Activated effector memory CD4-positive, alpha-beta T cell treated with anti-CD3 and anti-CD28 coated beads, Interleukin-2, amount 50 U/mL, for 16 hours (primary cell): ENCODE data around the gene C2orf76.

Experiments used
- DNase-seq: peaks from one replicate; pipeline ENCODE4 v3.0.0-alpha.2; 2020

Gene C2orf76

DNA sequence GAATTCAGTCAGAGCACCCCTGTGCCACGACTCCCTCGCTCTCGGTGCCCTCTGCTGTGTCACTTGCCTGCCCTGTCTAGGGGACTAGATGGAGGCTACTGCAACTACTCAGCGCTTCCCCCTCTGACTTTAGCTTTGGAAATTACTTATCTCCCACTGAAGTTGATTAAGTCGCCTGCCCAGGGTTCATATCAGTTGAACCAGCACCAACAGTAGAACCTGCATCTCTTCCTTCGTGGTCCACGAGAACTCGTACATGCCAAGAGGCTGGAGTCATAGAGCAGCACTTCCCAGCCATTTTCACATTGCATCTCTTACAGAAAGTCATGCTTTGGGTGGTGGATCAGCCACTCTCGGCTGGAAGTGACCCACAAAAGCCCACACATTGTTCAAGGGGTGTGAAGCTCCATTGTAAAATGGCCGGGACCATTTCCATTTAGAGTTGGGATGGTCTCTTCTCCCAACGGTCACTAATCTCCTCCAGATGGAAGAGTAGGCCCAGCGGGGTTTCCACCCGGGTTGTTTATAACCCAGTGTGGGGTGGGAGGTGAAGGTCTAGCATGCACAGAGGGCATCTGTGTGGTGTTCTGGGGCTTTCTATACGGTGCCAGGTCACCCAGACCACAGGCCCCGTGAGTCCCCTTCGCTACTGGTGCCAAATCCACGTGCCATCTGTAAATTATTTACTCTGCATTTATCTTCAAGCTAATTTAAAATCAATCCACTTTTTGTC lies 105.0 kb downstream of the C2orf76 start:
- DNase-seq, result no peak

DNA sequence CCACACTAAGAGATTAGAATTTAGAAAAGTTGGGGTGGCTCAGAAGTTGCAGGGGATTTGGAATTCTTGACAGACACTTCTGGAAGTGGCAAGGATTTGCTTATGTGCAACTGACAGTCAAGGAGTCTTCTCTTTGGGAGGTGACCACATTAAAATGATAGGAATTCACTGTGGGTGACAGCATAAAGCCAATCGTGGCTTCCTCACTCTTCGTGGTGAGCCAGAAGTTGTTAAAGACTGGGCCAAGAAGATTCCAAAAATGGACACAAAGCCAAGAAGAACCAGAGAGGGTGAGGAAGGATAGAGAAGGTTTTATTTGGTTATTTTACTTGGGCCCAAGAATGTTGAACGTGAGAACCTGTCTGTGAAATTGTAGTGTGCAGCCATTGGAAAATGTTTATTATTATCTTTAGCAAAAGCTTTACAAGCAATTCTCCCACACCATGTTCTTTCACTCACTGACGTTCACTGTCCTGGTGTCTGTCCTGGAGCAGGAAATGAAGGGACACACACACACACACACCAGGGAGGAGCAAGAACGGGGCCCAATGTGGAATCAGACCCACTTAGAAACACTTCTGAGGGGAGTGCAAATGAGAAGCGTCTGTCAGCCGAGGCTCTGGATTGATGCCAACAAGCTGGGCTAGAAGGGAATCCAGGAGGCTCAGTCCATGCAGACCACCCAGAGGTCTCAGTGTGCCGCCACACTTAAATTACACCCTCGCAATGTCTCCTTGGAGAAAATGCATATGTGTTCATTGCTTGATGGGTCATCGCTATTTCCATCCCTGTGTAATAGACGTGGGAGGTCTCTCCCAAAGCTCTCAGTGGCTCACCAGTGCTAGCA lies 105.8 kb downstream of the C2orf76 start:
- DNase-seq, result no peak

DNA sequence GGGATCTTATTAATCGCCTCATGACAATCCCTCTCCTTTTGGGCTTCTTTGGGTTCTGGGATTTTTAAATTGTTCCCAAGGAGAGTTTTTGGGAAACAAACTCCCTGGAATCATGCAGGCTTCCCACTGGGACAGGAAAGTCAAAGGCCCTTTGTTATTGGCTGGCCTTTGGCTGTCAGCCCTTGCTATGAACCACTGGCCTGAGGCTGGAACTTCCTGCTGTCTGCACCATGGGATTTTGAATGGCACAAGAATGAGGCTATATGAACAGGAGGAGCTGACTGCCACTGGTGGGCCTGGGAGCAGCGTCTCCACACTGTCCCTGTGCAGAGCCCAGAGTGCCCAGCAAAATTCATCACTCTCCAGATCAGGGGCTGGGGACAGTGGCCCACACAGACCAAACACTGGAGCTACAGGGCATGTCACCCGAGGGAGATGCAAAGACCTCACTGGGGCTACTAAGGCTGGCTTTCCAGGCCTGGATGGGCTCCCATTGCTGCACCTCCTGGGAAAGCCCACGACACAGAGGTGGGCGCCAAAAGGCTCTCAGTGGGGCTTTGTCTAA lies 107.3 kb downstream of the C2orf76 start:
- no peak for DNase-seq

DNA sequence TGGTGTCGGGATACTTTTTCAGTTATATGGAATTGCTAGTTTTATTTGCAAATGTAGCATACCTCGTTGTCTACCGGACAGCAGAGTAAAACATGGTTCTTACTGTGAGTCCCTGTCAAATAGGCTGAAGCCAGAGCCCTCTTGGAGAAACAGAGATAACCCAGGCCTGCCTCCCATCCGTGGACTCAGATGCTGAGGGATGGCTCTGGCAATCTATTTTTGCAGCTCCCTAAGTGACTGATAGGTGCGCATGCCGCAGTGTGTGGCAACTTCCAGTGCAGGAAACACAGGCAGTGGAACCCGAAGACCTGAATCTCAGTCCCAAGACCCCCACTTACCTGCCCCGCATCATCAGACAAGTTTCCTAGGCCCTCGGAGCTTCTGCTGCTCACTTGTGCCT lies 109.4 kb downstream of the C2orf76 start:
- no peak for DNase-seq

DNA sequence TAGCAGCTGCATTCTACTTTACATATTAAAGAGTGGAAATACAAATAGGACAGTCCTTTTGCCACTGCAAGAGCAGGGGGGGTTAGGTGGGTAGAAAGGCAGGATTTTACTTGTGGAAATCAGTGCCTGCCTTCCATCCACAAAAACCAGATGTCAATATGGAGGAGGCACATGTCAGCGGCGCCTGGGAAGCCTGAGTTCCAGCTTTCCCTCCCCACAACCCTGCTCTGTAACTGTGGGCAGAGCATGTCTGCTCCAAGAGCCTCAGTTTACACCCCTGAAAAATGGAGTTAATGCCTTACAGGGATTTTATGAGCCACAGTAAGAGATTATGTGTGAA lies 110.1 kb downstream of the C2orf76 start:
- DNase-seq, result no peak

DNA sequence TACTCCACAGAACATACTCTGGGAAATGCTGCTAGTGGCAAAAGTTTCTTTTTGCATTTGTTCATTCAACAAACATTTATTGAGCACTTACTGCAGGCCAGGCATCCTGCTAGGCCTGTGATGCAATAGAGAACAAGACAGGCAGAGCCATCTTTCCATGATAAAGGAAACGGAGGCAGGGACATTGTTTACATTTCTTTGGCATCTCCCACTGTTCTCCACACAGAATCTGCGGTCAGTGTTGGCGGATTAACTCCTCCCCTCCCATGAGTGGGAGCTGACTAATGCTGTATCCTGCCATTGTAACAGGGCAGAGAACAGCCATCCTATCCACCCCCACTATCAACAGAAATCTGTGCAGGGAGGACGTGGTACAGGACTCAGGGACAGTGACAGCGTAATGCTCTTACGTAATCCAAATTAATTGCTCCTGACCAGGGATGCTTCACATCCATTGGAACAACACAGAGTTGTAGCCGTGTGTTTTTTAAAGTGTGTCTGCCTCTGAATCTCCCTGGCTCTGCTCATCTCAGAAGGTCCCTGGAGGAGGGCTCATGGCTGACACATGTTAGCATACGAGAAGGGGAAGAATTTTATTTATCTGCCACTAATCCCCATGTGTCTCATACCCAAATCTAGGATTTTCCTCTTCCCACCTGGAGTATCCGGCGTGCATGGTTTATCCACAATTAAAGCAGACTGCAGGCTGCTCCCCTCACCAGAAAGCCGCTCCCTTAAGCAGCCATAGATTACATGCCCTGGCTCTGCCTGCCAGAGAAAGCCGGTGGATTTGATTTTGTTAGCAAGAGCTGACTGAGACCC lies 110.7 kb downstream of the C2orf76 start:
- DNase-seq, result no peak

DNA sequence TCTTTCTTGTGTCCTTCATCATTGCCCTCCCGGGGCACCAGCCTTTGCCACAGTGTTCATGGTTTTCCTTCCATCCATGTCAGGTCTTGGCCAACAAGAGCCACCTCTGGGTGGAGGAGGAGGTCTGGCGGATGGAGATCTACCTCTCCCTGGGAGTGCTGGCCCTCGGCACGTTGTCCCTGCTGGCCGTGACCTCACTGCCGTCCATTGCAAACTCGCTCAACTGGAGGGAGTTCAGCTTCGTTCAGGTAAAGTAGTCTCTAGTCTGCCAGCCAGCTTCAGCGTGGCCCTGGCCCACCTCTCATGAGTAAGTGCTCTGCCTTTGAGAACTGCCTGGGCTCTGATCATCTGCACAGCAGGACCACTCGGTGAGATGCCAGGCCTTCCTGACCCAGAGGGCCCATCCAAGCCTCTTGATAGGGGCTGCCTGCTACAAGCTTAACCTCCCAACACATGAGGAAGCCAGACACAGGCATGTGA lies 112.0 kb downstream of the C2orf76 start:
- DNase-seq, result no peak

DNA sequence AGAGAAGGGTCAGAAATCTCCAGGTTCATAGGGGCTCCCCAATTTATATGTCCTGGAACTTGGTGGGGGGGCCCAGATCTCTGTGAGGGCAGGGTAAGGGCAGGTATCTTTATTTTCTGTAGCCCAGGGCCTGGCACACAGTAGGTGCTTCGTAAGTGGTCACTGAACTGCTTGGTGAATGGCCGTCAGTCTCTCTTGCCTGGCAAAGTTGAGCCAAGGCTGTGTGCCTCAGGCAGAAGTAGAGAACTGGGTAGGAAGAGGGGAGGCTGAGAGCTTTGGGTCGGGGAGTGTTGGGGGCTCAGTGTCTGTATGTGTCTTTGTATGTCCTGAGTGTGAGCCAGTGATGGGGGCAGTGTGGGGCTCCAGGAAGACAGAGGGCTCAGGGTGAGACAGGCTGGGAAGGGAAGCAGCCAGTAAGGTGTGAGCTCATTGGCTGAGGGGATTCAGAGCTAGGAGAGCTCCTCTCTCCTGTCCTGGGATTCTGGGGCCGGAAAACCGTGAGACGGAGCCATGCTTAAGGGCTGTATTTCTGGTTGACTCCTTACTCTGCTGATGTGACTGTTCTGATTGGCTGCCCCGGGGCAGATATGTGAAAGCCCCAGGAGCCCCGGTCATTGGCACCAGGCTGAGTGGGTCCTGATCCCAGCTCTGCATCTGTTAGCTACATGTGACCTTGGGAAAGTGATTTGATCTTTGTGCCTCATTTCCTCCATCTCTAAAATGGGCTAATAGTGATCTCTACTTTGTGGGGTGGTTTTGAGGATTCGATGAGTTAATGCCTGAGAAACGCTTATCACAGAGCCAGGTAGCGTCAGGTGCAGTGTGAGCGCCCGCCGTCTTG lies 112.7 kb downstream of the C2orf76 start:
- DNase-seq, result no peak

DNA sequence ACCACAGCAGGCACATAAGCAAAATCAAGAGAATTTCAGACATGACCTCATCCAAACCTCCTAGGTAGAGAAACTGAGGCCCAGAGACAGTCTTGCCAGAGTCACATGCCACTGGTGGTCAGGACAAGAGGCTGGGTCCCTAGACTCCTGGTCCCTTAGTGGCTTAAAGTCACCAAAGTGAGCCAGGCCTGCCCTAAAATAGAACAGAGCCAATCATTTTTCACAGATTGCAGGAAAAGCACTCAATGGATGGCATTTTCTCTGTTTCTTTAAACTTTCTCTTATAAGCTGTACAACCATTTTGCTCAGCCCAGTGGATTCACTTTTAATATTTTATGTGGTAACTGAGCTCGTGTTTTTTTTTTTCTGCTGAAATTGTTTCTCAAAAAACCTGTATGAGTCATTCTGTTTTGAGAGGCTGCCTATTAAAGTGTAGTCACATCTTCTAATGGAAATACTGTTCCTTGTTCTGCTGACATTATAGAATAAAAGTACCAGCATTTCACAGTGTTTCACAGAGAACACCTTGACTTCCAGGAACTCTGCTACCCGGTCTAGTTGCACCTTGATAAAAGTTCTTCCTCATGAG lies 113.4 kb downstream of the C2orf76 start:
- DNase-seq, result no peak
